ACC112 (cell line): ENCODE results near the gene TNRC6B.

Experiments used
- H2AFZ ChIP-seq: fragments of 200-600 bp; sonication (generic); one replicate; pipeline ENCODE4 v1.6.0; 2017; ENCODE audit warnings: antibody characterized with exemption, low read length; ENCODE audit not compliant: unreplicated experiment
- H3K27ac ChIP-seq: fragments of 200-600 bp; sonication (generic); 2 replicates; pipeline ENCODE4 v1.5.1; 2014; ENCODE audit warnings: low read depth, mild to moderate bottlenecking, antibody characterized with exemption, low read length, moderate library complexity
- H3K27me3 ChIP-seq: fragments of 200-600 bp; sonication (generic); 2 replicates; pipeline ENCODE4 v1.6.1; 2014; ENCODE audit warnings: mild to moderate bottlenecking, antibody characterized with exemption, low read length, moderate library complexity, mixed read lengths; ENCODE audit not compliant: insufficient read depth
- H3K36me3 ChIP-seq: fragments of 200-600 bp; sonication (generic); 2 replicates; pipeline ENCODE4 v1.6.1; 2016; ENCODE audit warnings: mild to moderate bottlenecking, antibody characterized with exemption, low read length, moderate library complexity, mixed read lengths; ENCODE audit not compliant: insufficient read depth
- H3K4me1 ChIP-seq: fragments of 200-600 bp; sonication (generic); one replicate; pipeline ENCODE4 v1.6.1; 2016; ENCODE audit warnings: low read length, mixed read lengths; ENCODE audit not compliant: insufficient read depth, unreplicated experiment, control insufficient read depth
- H3K4me3 ChIP-seq: fragments of 200-600 bp; sonication (generic); 2 replicates; pipeline ENCODE4 v1.5.1; 2014; ENCODE audit warnings: mild to moderate bottlenecking, low read depth, low read length
- H3K79me2 ChIP-seq: fragments of 200-600 bp; sonication (generic); one replicate; pipeline ENCODE4 v1.6.0; 2016; ENCODE audit warnings: low read length; ENCODE audit not compliant: control insufficient read depth, unreplicated experiment, insufficient read depth

Gene TNRC6B

DNA sequence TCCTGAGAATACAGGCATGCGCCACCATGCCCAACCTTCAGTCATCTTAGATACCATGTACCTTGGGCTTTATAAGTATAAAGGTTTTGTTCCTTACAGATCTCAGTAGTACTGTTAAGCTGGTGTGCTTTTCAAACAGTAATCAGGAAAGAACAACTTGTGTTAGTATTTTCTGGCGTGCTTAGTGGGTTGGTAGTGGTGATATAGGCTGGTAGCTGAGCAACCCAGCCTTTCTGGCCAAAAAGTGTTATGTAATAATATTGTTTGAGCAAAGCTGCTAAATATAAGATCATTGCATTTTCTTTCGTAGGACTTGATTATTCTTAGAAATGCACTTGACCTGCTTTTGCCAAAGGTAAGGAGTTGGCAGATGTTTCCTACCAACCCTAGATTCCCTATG is 175.0 kb downstream of the TNRC6B start:
- Histone ChIP-seq H3K36me3 (peaks cover 4% of the 10 kb centered on the region; the same call in 1 of the 2 replicates), H3K4me1 (peaks cover 2% of the 10 kb centered on the region)

GRCh38 chr22:40361100-40361499 is 183.4 kb downstream of the TNRC6B start:
- Histone ChIP-seq H3K79me2 (no peaks in the 10 kb centered on the region), H3K36me3 (peaks cover 15% of the 10 kb centered on the region), H3K4me3 (no peak overlapping the region), H3K4me1 (no peaks in the 10 kb centered on the region), H2AFZ (no peak overlapping the region), H3K27me3 (no peaks in the 10 kb centered on the region), H3K27ac (no peak overlapping the region)

More for the DNA sequence above, 175.0 kb downstream of the TNRC6B start:
- Histone ChIP-seq H3K4me3 (no peak overlapping the region), H2AFZ (no peak overlapping the region), H3K27ac (no peak overlapping the region), H3K79me2 (peaks cover 17% of the 10 kb centered on the region), H3K27me3 (no peaks in the 10 kb centered on the region)

DNA sequence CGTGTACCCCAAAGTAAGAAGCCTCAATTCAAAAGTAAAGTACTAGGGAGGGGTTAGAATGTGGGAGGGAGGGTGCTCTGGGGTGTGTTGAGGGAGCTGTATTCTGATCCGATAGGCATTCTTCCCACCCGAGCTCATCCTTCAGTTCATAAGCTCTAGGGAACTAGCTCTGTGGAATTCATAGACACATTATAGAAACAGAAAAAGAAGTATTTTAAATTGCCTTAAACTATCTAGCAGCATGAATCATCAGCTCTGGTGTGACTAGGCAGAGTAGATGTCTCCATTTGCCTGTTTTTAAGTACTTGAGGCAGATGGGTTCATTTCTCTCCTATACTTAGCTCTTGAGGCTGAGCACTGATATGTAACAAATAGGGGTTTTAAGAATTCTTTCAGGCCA is 185.3 kb downstream of the TNRC6B start:
- H3K79me2 ChIP-seq, result no peaks in the 10 kb centered on the region
- H2AFZ ChIP-seq, result no peak overlapping the region
- peaks cover 18% of the 10 kb centered on the region for H3K36me3 ChIP-seq
- H3K4me3 ChIP-seq, result no peak overlapping the region
- no peaks in the 10 kb centered on the region for H3K4me1 ChIP-seq
- H3K27me3 ChIP-seq, result no peaks in the 10 kb centered on the region
- no peak overlapping the region for H3K27ac ChIP-seq

- peaks cover 18% of the 10 kb centered on the region for H3K36me3 ChIP-seq
- H3K4me1 ChIP-seq, result no peaks in the 10 kb centered on the region
- H3K4me3 ChIP-seq, result no peak overlapping the region
- H3K27ac ChIP-seq, result no peak overlapping the region
- no peak overlapping the region for H2AFZ ChIP-seq
- no peaks in the 10 kb centered on the region for H3K79me2 ChIP-seq
- no peaks in the 10 kb centered on the region for H3K27me3 ChIP-seq
These were observed 186.7 kb downstream of the TNRC6B start for GRCh38 chr22:40364431-40364830.

DNA sequence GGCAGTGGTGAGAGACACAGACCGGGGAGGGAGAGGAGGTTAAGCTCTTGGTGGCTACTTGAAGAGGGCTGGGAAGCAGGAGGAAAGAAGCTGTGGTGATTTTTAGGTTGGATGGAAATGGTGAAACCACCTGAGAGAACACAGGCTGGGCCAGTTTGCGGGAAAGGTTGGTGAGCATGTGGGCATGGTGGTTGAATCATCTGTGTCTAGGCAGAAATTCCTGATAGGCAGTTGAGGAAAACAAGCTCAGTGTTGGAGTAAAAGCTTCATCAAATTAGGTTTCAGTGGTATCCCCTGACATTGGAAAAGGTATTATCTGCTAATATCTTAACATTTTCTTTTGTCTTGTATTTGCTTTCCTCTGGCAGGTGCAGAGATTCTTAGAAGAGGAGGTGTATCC is 188.3 kb downstream of the TNRC6B start:
- H3K27me3 ChIP-seq, result no peaks in the 10 kb centered on the region
- H3K4me1 ChIP-seq, result no peaks in the 10 kb centered on the region
- H3K79me2 ChIP-seq, result no peaks in the 10 kb centered on the region
- no peak overlapping the region for H3K27ac ChIP-seq
- peaks cover 14% of the 10 kb centered on the region for H3K36me3 ChIP-seq
- H3K4me3 ChIP-seq, result no peak overlapping the region
- H2AFZ ChIP-seq, result no peak overlapping the region

DNA sequence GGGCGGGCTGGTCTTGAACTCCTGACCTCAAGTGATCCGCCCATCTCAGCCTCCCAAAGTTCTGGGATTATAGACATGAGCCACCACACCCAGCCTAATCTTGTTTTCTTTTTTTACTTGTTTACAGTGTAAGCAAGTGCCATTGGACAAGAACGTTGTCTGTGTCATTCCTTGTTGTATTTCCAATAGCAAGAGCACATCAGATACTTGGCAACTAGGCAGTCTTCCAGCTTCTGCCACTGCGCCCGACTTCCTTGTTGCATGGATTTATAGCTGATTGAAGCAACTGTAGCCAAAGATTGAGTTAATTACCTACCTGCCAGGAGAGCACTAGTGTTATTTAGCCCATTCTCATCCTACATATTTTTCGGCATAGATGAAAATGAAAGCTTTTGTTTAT is 189.6 kb downstream of the TNRC6B start:
- peaks cover 8% of the 10 kb centered on the region for H3K36me3 ChIP-seq
- no peak overlapping the region for H2AFZ ChIP-seq
- H3K4me3 ChIP-seq, result no peak overlapping the region
- H3K4me1 ChIP-seq, result peaks cover under 1% of the 10 kb centered on the region
- no peaks in the 10 kb centered on the region for H3K27me3 ChIP-seq
- H3K79me2 ChIP-seq, result no peaks in the 10 kb centered on the region
- no peak overlapping the region for H3K27ac ChIP-seq

DNA sequence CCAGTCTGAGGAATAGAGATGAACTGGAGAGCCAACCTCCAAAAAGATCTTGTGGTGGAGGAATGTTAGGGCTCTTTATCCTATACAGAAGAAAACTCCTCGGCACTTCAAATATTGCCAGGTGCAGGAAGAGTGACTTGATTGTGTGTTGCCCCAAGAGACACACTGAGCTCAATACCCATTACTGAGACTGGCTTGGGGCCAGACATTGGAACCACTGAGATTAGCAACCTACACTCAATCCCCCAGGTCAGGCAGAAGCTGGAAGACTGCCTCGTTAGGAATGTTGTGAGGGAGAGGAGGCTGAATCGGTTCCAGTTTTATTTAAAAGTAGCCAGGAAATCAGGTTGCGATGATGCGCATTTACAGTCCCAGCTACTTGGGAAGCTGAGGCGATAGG is 190.3 kb downstream of the TNRC6B start:
- Histone ChIP-seq H3K79me2 (no peaks in the 10 kb centered on the region), H3K36me3 (peaks cover 4% of the 10 kb centered on the region), H3K4me3 (no peak overlapping the region), H3K27me3 (no peaks in the 10 kb centered on the region), H3K4me1 (peaks cover 6% of the 10 kb centered on the region), H3K27ac (no peak overlapping the region), H2AFZ (no peak overlapping the region)

DNA sequence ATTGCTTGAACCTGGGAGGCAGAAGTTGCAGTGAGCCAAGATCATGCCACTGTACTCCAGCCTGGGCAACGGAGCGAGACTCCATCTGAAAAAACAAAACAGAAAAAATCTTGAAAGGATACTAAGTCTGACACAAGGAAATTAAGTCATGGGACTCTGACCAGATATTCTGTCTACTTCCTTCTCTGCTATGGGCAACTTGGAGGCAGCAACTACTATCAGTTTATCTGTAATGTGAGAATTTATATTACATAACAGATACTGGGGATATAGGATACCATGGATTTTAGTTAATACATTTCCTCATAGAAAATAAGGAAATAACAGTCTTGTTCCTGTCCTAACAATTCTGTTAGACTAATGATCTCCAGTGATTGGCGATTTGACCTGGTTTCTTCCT is 191.1 kb downstream of the TNRC6B start:
- Histone ChIP-seq H3K27ac (no peak overlapping the region), H2AFZ (no peak overlapping the region), H3K4me1 (peaks cover 6% of the 10 kb centered on the region), H3K36me3 (peaks cover 4% of the 10 kb centered on the region), H3K79me2 (no peaks in the 10 kb centered on the region), H3K27me3 (no peaks in the 10 kb centered on the region), H3K4me3 (no peak overlapping the region)

GRCh38 chr22:40374567-40374966 is 196.8 kb downstream of the TNRC6B start:
- H3K4me3 ChIP-seq, result no peak overlapping the region
- no peaks in the 10 kb centered on the region for H3K36me3 ChIP-seq
- peaks cover 10% of the 10 kb centered on the region for H3K79me2 ChIP-seq
- no peak overlapping the region for H2AFZ ChIP-seq
- H3K27me3 ChIP-seq, result no peaks in the 10 kb centered on the region
- H3K4me1 ChIP-seq, result peaks cover 6% of the 10 kb centered on the region
- no peak overlapping the region for H3K27ac ChIP-seq

DNA sequence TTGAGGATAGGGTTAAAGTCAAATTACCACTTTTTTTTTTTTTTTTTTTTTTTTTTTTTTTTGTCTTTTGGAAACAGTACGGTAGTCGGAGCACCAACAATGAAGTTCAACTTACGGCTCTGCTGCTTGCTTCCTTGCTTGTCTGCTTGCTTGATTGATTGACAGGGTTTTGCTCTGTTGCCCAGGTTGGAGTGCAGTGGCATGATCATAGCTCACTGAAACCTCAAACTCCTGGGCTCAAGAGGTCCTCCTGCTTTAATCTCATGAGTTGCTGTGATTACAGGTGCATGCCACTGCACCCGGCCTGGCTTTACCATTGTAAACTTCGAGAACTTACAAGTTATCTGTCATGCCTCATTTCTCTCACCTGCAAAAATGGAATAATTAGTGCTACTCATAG is 198.4 kb downstream of the TNRC6B start:
- H3K36me3 ChIP-seq, result no peaks in the 10 kb centered on the region
- no peak overlapping the region for H2AFZ ChIP-seq
- H3K79me2 ChIP-seq, result peaks cover 10% of the 10 kb centered on the region
- H3K27me3 ChIP-seq, result no peaks in the 10 kb centered on the region
- no peak overlapping the region for H3K27ac ChIP-seq
- peaks cover 6% of the 10 kb centered on the region for H3K4me1 ChIP-seq
- no peak overlapping the region for H3K4me3 ChIP-seq

DNA sequence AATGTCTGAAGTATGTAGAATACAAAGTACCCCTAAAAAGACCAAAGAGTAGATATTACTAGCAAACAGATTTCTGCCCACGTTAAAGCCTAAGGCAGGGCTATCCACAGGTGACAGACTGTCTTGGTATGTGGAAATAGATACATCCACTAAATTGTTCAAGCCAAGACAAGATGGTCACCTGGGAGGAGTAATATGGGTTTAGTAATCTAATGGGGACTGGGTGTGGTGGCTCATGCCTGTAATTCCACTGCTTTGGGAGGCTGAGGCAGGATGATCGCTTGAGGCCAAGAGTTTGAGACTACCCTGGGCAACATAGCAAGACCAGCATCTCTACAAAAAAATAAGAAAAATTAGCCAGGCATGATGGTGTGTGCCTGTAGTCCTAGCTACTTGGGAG is 200.2 kb downstream of the TNRC6B start:
- no peaks in the 10 kb centered on the region for H3K27me3 ChIP-seq
- H3K4me1 ChIP-seq, result no peaks in the 10 kb centered on the region
- H3K79me2 ChIP-seq, result peaks cover 10% of the 10 kb centered on the region
- no peak overlapping the region for H3K27ac ChIP-seq
- H3K36me3 ChIP-seq, result no peaks in the 10 kb centered on the region
- no peak overlapping the region for H3K4me3 ChIP-seq
- H2AFZ ChIP-seq, result no peak overlapping the region
